Activated CD4-positive, alpha-beta memory T cell treated with anti-CD3 and anti-CD28 coated beads for 36 hours (primary cell): ENCODE results near the gene PAX5. TPM values are rescaled to one million over a fixed set of nuclear protein-coding genes. Genes with fewer than 3 reads are reported as not detected.
A peak's percentile ranks its signal among the peaks of the same experiment; 100 is the strongest.

Experiments used
- CTCF ChIA-PET: fragments of 350-600 bp; sonication (Branson Sonifier 250); formaldehyde crosslinking; loops from one replicate; lab custom pipeline; 2021; ENCODE audit warnings: antibody characterized with exemption, inconsistent platforms; lab: Charles Lee
- POLR2A ChIA-PET: fragments of 350-600 bp; sonication (Branson Sonifier 250); formaldehyde crosslinking; loops from one replicate; lab custom pipeline; 2021; ENCODE audit warnings: antibody characterized with exemption; lab: Charles Lee
- DNase-seq: peaks from one replicate; pipeline ENCODE4 v3.0.0-alpha.2; 2020
- H3K27ac Mint-ChIP-seq: one replicate; pipeline ENCODE4 v1.8.0; 2021; ENCODE audit warnings: mixed read lengths
- H3K27me3 Mint-ChIP-seq: one replicate; pipeline ENCODE4 v1.8.0; 2021; ENCODE audit warnings: mixed read lengths
- H3K36me3 Mint-ChIP-seq: one replicate; pipeline ENCODE4 v1.8.0; 2021; ENCODE audit warnings: mixed read lengths
- H3K4me1 Mint-ChIP-seq: one replicate; pipeline ENCODE4 v1.8.0; 2021; ENCODE audit warnings: low read depth, mixed read lengths
- H3K4me3 Mint-ChIP-seq: one replicate; pipeline ENCODE4 v1.8.0; 2021; ENCODE audit warnings: mild to moderate bottlenecking, mixed read lengths
- H3K9me3 Mint-ChIP-seq: one replicate; pipeline ENCODE4 v1.8.0; 2021; ENCODE audit warnings: mixed read lengths
- intact Hi-C: fragments of 100-400 bp; cut with micrococcal nuclease; formaldehyde crosslinking; loops from one replicate; pipeline ENCODE4 v1.15.1; 2023
- total RNA-seq, 2 experiments: library from RNA; stranded (reverse); gene quantifications; one replicate each; pipeline ENCODE4 v1.2.3, GENCODE V29; 2021

The PAX5 gene
- total RNA-seq, 2 experiments from 2014 or later, result 0.12 to 0.15 TPM

DNA sequence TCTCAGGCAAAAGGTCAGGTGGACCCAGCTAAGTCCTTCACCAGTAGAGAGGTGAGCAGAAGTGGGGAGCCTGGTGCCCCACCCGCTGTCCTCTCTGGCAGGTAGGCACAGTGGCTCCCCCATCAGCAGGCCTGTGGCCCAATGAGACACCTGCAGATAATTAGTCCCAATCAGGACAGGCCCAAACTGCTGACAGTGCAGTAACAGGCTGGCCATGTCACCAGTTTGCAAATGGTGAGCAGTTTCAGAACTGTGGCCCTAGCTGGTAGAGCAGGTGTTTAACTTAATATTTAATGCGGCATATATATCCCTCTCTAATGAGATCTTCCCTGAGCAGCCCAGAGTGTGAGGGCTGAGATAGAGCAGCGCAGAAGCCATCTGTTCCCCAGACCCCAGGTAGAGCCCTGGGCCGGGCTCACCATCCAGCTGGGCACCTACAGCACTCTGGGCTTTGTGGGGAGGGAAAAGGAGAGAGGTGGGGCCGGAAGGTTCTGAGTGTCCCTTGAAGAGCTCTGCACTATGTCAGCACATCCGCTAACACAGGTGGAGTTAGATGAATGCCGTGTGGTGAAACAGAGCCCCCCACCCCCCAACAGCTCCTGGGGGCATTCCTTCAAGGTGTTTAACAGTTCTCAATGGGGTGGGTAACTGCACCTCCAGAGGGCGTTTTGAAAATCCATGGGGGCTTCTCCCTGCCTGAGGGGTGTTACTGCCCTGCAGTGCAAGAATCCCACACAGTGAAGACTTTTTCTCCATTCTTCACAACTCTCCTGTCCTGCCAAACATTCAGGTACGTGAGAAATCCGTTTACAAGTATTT, 120.5 kb downstream of the PAX5 start:
- H3K27me3 Mint-ChIP-seq, result peaks cover 19% of the 10 kb centered on the region
- ChIA-PET CTCF (no interaction called here), POLR2A (no interaction called here)
- H3K4me1 Mint-ChIP-seq, result no peaks in the 10 kb centered on the region
- H3K36me3 Mint-ChIP-seq, result no peaks in the 10 kb centered on the region
- H3K27ac Mint-ChIP-seq, result no peak overlapping the region
- no peaks in the 10 kb centered on the region for H3K9me3 Mint-ChIP-seq
- intact Hi-C loops, result no loop called here
- no peak overlapping the region for H3K4me3 Mint-ChIP-seq
- DNase-seq, result no peak

DNA sequence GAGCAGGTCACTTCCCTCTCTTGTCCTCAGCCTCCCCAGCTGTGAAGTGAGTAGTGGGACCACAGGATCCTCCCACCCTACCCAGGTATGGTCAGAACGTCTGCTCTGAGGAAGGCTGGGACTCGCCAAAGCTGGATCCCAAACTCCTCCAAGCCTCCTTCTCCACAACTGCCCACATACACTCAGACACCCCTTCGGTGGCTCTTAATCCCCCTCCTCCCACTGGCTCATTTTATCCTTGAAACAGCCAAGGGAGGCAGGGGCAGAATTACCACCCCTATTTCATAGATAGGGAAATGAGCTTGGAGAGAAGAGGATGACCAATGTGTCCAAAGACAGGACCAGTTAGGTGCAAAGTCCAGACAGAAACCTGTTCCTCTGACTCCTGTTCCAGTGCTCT, 121.4 kb downstream of the PAX5 start:
- peaks cover 20% of the 10 kb centered on the region for H3K27me3 Mint-ChIP-seq
- no peaks in the 10 kb centered on the region for H3K9me3 Mint-ChIP-seq
- H3K4me3 Mint-ChIP-seq, result no peak overlapping the region
- no peak for DNase-seq
- intact Hi-C loops, result no loop called here
- no peak overlapping the region for H3K27ac Mint-ChIP-seq
- POLR2A ChIA-PET, result no interaction called here
- CTCF ChIA-PET, result no interaction called here
- no peaks in the 10 kb centered on the region for H3K4me1 Mint-ChIP-seq
- no peaks in the 10 kb centered on the region for H3K36me3 Mint-ChIP-seq

DNA sequence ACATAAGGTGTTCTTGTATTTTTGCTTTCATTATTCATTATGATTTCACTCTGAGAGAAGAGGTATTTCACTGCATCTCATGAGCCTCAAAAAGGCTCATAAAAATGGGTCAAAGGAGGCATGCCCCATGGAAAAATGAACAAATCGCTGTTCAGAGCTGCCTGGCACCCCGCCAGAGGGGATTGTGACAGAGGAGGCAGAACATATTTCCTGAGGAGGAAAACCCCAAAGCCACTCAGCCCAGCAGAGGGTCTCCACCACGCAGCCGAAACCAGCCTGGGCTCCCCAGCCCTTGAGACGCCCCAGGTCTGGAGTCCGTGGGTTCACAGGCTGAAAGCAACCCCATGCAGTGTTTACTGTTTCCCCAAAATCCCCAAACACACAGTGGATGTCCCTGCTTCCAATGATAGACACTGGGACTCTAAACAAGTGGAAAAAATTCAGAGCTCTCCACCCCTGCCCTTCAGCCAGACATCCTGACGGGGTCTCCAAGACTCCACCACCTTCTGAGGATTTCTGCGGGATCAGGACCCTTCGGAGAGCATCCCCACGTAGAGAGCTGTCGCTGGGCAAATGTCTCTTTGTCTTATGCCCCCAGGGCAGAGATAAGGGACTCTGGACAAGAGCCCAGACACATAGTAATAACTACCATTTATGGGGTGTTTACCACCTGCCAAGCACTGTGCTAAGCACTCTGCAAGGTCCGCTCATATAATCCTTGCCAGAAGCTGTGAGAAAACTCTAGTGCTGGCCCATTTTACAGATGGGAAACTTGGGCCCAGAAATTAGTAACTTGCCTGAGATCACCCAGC, 122.3 kb downstream of the PAX5 start:
- ChIA-PET CTCF (no interaction called here), POLR2A (no interaction called here)
- H3K4me1 Mint-ChIP-seq, result no peaks in the 10 kb centered on the region
- H3K4me3 Mint-ChIP-seq, result no peak overlapping the region
- DNase-seq, result no peak
- H3K27me3 Mint-ChIP-seq, result peaks cover 26% of the 10 kb centered on the region
- H3K9me3 Mint-ChIP-seq, result no peaks in the 10 kb centered on the region
- no peaks in the 10 kb centered on the region for H3K36me3 Mint-ChIP-seq
- no peak overlapping the region for H3K27ac Mint-ChIP-seq
- intact Hi-C loops, result no loop called here

- POLR2A ChIA-PET, result interaction anchor here (0.6 kb wide), 1 partner anchor 165 kb away, joined by 4 read pairs; no protein-coding TSS in a partner anchor
- no peak overlapping the region for H3K27ac Mint-ChIP-seq
- peaks cover 31% of the 10 kb centered on the region for H3K27me3 Mint-ChIP-seq
- no peak for DNase-seq
- H3K4me3 Mint-ChIP-seq, result no peak overlapping the region
- no peaks in the 10 kb centered on the region for H3K36me3 Mint-ChIP-seq
- CTCF ChIA-PET, result interaction anchor here (0.6 kb wide), 1 partner anchor 32 kb away, joined by 3 read pairs; no protein-coding TSS in a partner anchor
- H3K4me1 Mint-ChIP-seq, result no peaks in the 10 kb centered on the region
- H3K9me3 Mint-ChIP-seq, result no peaks in the 10 kb centered on the region
- intact Hi-C loops, result no loop called here
Measured at GRCh38 chr9:36911037-36911436, 123.0 kb downstream of the PAX5 start.

GRCh38 chr9:36906492-36906891, 127.6 kb downstream of the PAX5 start:
- ChIA-PET POLR2A (no interaction called here), CTCF (no interaction called here)
- peaks cover 40% of the 10 kb centered on the region for H3K27me3 Mint-ChIP-seq
- DNase-seq, result no peak
- no peak overlapping the region for H3K4me3 Mint-ChIP-seq
- no peak overlapping the region for H3K27ac Mint-ChIP-seq
- H3K36me3 Mint-ChIP-seq, result no peaks in the 10 kb centered on the region
- intact Hi-C loops, result no loop called here
- H3K4me1 Mint-ChIP-seq, result no peaks in the 10 kb centered on the region
- no peaks in the 10 kb centered on the region for H3K9me3 Mint-ChIP-seq

DNA sequence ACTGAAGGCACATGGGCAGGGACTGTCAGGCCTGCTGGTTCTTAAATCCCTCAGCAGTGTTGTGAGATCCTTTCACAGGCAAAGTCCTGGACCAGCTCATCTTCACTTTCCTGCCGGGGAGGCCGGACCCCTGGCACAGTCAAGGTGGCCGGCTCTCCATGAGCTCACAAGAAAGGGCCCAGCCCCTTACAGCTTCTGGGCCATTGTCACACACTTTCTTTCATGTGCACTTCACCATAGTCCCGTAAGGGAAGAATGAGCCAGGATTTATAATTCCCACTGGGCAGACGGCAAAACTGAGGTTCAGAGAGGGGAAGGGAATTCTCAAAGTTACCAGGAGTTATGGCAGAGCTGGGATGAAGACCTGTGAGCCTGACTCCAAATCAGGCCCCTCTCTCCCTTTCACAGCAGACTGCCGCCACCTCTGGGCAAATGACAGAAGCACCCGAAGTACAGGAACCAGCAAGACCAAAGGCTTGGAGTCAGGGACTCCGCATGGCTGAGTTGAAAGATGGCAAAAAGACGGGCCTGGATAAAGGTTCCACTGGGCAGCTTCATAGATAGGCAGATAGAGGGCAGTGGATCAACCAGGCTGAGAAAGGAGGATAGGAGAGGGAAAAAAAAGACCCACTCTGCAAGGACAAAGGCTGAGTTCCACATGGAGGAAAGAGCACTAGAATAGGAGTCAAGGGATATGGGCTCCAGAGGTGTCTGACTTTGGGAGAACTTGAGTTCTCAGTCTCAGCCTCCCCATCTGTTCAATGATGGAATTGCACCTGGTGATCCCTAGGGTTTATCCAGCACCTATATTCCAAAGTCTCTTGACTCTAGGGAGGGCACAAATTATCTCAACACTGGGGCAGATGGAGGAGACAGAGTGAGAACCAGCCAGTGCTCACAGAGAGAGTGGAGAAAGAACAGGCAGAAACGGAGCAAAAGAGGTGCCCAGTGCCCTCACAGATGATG, 128.7 kb downstream of the PAX5 start:
- no peaks in the 10 kb centered on the region for H3K4me1 Mint-ChIP-seq
- no peaks in the 10 kb centered on the region for H3K36me3 Mint-ChIP-seq
- H3K9me3 Mint-ChIP-seq, result no peaks in the 10 kb centered on the region
- peaks cover 29% of the 10 kb centered on the region for H3K27me3 Mint-ChIP-seq
- no peak overlapping the region for H3K4me3 Mint-ChIP-seq
- no peak for DNase-seq
- intact Hi-C loops, result no loop called here
- ChIA-PET CTCF (interaction anchor here (1.3 kb wide), 1 partner anchor 35 kb away, joined by 3 read pairs; no protein-coding TSS in a partner anchor), POLR2A (no interaction called here)
- H3K27ac Mint-ChIP-seq, result no peak overlapping the region

- H3K27ac Mint-ChIP-seq, result no peak overlapping the region
- no peak overlapping the region for H3K4me3 Mint-ChIP-seq
- H3K9me3 Mint-ChIP-seq, result no peaks in the 10 kb centered on the region
- peaks cover 28% of the 10 kb centered on the region for H3K27me3 Mint-ChIP-seq
- ChIA-PET CTCF (interaction anchor here (0.6 to 1.4 kb wide), 3 partner anchors 31 to 71 kb away, joined by 3 to 7 read pairs (median 3); no protein-coding TSS in a partner anchor), POLR2A (interaction anchor here (0.6 to 0.7 kb wide), 2 partner anchors 82 to 442 kb away, joined by 3 to 6 read pairs; no protein-coding TSS in a partner anchor)
- peak; percentile 68 for DNase-seq
- H3K36me3 Mint-ChIP-seq, result no peaks in the 10 kb centered on the region
- H3K4me1 Mint-ChIP-seq, result no peaks in the 10 kb centered on the region
- intact Hi-C loops, result no loop called here
Measured at GRCh38 chr9:36903541-36904435, 130.3 kb downstream of the PAX5 start.

GRCh38 chr9:36902861-36903524, 131.1 kb downstream of the PAX5 start:
- Mint-ChIP-seq H3K9me3 (no peaks in the 10 kb centered on the region), H3K27me3 (peaks cover 28% of the 10 kb centered on the region), H3K36me3 (no peaks in the 10 kb centered on the region), H3K27ac (no peak overlapping the region), H3K4me1 (no peaks in the 10 kb centered on the region), H3K4me3 (no peak overlapping the region)
- CTCF ChIA-PET, result interaction anchor here (1.4 kb wide), 1 partner anchor 30 kb away, joined by 7 read pairs; no protein-coding TSS in a partner anchor
- intact Hi-C loops, result no loop called here
- DNase-seq, result no peak
- POLR2A ChIA-PET, result interaction anchor here (0.6 to 0.7 kb wide), 2 partner anchors 83 to 441 kb away, joined by 3 to 6 read pairs; no protein-coding TSS in a partner anchor

GRCh38 chr9:36902080-36902716, 131.9 kb downstream of the PAX5 start:
- no peak for DNase-seq
- no peaks in the 10 kb centered on the region for H3K4me1 Mint-ChIP-seq
- intact Hi-C loops, result no loop called here
- H3K36me3 Mint-ChIP-seq, result no peaks in the 10 kb centered on the region
- no peaks in the 10 kb centered on the region for H3K9me3 Mint-ChIP-seq
- ChIA-PET CTCF (no interaction called here), POLR2A (no interaction called here)
- peaks cover 23% of the 10 kb centered on the region for H3K27me3 Mint-ChIP-seq
- H3K4me3 Mint-ChIP-seq, result no peak overlapping the region
- H3K27ac Mint-ChIP-seq, result no peak overlapping the region

DNA sequence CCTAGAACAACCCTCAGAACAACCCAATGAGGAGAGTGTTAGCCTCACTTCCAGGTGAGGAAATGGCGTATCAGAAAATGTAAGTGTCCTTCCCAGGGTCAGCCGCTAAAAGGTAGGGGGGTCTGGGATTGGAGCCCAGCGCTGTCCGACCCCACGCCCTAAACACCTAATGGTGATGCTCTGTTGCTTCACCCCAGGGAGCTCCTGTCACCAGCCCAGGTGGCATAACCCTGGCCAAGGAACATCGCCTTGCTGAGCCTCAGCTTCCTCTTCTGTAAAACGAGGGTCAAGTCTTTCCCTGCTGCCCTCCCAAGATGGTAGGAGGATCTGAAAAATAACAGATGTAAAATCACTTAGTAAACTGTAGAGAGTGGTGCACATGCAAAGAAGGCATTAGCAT, 132.5 kb downstream of the PAX5 start:
- intact Hi-C loops, result no loop called here
- no peak overlapping the region for H3K27ac Mint-ChIP-seq
- POLR2A ChIA-PET, result no interaction called here

More for the DNA sequence above, 132.5 kb downstream of the PAX5 start:
- H3K9me3 Mint-ChIP-seq, result no peaks in the 10 kb centered on the region
- CTCF ChIA-PET, result no interaction called here
- H3K36me3 Mint-ChIP-seq, result no peaks in the 10 kb centered on the region
- peaks cover 18% of the 10 kb centered on the region for H3K27me3 Mint-ChIP-seq
- no peaks in the 10 kb centered on the region for H3K4me1 Mint-ChIP-seq
- H3K4me3 Mint-ChIP-seq, result no peak overlapping the region
- no peak for DNase-seq
